HL-60/S4 treated with phorbol 12-myristate 13-acetate at 8.2 ng/mL for 4 days and 3 days (cell line): ENCODE data around the gene SNRPF.
"Not testable (repeated sequence)": the region's sequence is repeated elsewhere in the genome, so short reads cannot be mapped to it uniquely, and the experiment has no call there.

ENCODE experiments used
- in situ Hi-C: fragments of 300-500 bp; cut with MboI; formaldehyde crosslinking; loops from 2 replicates; pipeline ENCODE4 v1.15.0; 2022; ENCODE audit warnings: low sequenced_read_pairs

SNRPF gene

DNA sequence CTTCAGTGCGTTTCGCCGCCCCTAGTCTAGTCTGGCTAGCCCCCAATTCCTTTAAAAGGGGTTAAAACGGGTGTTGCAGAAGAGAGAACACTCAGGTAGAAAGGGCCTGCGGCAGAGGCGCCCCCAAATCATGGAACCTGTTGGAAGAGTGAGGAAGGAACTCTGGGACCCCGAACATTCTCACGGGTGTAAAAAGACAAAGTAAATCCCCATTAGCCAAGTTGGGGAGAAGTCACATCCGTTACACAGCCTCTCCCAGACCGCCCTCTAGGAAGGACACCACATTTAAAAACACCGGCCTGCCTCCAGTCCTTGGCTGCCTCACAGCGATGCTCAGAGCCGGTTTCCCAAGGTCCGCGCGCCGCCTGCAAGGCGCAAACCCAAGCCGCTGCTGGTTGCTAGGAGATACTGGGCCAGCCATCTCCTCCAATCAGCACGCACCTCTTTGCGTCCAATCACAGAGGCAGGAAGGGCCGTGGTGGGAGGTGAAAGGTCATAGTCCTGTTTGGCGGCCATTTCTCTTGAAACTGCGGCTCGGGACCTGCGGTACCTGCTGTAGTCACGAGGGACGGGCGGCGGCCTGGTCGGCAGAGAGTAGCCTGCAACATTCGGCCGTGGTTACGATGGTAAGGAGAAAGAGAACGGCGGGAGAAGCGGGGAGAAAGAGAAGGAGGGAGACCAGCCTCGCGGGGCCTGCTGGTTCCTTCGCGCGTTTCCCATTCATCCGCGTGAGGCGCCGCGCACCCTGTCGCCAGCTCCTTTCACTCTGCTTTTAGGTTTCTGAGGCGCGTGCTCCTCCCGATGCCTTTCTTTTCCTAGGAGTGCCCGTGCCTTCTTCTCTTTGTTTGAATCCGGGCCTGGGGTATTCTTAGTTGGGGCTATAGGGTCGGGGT lies at the start of gene SNRPF:
SNRPF (plus strand) TSS at position 502 of the 893 bp plus-strand sequence; CDS start at position 624, 122 bp downstream.
- in situ Hi-C loops, result no loop called here

DNA sequence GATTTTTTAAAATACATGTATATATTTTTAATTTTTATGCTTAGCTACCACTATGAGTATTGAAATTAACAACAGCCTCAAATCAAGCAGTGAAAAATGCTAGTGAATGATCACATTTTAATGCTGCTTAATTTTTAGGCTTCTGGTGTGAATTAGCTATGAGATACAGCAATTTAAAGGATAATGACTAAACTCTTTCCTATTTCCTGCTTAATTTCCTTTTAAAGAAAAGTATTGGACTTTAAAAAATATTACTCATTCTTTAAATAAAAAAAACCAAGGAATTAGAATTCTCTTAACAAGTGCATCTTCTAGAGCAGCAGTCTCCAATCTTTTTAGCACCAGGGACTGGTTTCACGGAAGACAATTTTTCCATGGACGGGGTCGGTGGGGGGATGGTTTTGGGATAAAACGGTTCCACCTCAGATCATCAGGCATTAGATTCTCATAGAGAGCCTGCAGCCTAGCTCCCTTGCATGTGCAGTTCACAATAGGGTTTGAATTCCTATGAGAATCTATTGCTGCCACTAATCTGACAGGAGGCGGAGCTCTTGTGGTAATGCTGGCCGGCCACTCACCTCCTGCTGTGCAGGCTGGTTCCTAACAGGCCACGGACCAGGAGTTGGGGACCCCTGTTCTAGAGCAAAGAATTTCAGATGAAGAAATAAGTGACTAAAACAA lies 49.6 kb upstream of the SNRPF start:
- in situ Hi-C loops, result no loop called here

DNA sequence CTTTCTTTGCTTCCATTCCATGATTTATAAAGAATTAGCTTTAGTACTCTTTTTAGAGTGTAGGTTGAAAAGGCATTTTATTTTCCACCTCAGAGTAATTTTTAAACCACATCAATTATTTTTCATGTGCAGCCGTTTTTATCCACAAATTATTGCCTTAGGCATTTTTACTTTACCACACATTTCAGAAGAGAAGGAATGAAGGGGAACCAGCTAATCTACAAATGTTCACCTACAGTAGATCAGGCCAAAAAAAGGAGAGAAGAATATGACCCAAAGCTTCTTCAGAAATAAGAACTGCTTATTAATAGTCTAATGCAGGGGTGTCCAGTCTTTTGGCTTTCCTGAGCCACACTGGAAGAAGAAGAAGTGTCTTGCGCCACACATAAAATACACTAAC lies 48.3 kb upstream of the SNRPF start:
- in situ Hi-C loops, result no loop called here

DNA sequence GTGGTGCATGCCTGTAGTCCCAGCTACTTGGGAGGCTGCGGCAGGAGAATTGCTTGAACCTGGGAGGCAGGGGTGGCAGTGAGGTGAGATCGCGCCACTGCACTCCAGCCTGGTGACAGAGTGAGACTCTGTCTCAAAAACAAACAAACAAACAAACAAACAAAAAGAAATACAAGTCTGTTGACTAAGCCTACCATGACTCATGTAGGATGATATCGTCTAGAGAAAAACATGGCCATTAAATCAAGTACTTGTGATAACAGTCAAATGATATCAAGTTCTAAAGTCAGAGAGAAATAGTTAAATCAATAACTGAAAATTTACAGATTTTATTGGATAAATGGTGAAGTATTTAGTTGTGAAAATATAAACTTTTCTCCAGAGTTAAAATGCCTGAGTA lies 46.6 kb upstream of the SNRPF start:
- in situ Hi-C loops, result not testable (repeated sequence)

DNA sequence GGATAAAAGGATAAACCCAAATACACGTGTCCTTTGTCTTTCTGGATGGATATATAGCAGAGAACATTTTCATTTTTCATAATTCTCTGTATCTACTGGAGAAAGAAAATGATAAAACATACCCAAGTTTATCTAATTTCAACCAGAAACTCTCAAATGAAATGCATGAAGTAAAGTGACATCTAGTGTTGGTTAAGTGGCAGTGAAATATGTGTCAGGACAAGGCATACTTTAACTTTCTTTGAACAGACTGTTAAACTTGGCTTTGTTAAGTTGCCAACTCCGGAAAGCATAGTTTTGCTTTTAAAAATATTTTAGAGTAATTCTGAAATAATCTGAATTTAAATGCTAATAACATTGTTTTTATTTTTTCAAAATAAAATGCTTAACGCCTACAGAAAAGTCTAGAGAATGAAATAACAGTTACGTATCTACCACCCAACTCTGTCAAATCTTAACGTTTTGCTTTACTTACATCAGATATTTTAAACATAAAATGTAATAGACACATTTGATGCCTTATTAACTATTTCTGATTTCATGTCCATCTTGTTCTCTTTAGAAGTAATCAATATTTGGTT lies 43.0 kb upstream of the SNRPF start:
- in situ Hi-C loops, result no loop called here

DNA sequence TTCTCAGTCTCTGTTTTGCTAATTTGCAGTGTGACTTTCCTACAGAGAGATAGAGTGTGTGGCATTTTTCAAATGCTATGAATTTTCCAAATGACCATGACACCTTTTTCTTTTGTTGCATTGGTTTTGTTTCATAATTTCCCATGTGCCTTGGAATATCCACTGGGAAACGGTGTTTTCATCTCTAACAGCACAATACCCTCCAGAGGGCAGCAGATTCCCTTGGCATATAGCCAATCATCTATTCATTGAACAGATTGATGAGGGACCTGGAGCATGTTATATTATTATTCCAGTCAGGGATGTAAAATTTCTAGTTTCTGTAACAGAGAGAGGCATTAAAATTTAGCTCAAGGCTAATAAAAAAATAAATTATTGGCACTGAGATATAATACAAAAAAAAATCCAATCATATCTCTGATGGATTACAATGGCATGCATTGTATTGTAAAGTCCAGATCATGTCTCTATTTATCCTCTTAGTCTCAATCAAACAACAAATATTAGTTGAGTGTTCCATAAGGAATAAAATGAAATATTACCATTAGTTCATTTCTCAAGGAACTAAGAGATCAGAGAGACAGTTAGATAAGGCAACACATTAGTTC lies 38.6 kb upstream of the SNRPF start:
- in situ Hi-C loops, result no loop called here

DNA sequence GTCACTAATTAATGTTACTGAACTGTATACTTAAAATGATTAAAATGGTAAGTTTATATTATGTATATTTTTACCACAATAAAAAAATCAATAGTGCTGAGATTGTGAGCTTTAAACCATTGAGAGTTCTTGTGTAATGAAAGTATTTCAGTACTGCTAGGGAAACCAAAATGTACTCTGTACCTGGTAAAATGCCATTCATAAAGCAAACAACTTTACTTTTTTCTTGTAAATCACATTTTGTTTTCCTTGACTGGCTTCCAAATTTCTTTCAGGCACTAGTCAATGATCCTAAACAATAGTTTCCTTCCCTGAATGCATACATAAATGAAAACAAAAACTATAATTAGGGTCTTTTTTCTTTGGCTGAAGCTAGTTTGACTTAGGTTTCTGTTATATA lies 29.4 kb upstream of the SNRPF start:
- in situ Hi-C loops, result no loop called here

DNA sequence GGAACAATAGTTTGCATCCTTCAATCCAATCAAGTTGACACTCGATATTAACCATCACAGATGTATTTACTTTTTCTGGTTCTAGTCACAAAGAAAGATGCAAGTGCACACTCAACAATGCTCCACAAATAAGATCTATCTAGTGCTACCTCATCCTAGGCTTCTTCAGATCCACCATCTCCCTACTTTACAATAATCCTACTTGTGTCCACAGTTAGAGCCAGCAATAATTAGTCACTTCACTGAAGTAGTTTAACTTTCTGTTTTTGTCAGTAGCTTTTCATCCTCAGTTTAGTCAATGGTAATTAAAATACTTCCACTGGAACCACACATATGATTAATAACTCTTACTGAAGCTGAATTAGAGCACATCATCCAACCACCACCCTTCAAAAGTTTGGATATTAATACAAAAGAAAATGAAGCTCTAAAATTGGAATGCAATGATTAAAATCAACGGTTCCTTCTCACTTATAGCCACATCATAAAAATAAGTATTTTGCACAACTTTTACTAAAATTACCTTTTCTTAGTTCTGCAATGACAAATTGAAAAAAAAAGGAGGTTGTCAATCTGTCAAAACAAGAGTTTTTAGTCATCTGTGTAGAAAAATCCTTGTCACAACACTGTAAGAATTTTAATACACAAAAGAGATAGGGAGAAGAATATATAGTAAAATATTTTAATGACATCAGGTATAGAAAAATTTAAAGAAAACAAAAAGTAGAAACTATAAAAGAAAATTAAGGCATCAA lies 28.2 kb upstream of the SNRPF start:
- in situ Hi-C loops, result no loop called here

DNA sequence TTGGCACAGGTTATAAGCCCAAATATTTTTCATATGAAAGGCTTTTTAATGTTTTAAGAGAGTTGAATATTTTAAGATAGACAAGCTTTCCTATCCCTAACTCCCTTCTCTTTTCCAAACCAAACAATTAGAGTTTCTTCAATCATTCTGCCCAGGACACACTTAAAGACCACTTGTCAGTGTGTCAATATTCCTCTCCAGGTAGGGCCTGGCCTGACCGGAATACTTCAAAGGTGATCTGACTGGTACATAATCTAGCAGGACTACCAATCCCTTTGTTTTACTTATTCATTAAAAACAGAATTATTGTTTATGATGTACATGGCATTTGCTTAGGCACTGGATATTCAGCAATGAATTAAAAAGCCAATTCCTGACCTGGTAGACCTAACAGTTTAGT lies 24.2 kb upstream of the SNRPF start:
- in situ Hi-C loops, result no loop called here

DNA sequence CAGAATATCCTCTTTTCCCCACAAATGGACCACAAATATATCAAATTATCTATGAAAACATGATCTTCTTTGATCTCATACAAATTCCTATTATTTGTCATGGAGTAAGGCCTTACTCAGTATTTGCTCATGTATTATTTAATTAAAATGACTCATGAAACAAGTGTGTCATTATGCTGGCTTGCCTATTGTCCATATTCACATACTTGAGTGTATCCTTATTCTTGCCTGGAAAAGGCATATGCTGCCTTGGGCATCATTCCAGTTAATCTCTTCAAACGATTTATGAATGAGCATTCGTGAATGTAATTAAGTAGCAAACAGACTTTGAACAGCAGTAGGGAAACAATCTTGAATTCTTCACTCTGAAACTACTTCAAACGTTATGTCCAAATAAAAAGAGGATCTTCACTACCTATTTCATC lies 22.6 kb upstream of the SNRPF start:
- in situ Hi-C loops, result no loop called here

DNA sequence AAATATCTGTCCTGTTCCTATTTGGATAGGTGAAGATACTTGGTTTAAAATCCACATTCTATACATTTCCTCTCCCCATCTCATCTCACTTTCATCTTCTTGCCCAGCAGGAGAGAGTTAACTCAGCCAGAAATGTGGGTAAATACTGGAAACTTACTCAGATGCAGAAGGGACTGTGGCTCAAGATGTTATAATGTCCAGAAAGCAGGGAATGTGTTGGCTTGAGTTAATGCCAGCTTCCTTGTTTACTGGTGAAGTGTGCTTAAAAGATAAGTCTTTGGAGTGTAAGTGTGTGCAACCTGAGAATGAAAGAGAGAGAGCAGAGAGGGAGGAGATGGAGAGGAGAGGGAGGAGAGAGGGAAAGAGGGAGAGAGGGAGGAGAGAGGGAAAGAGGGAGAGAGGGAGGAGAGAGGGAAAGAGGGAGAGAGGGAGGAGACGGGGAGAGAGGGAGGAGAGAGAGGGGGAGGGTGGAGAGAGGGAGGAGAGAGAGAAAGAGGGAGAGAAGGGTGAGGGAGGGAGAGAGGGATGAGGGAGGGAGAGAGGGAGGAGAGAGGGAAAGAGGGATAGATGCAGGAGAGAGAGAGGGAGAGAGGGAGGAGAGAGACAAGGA lies 22.0 kb upstream of the SNRPF start:
- in situ Hi-C loops, result no loop called here

DNA sequence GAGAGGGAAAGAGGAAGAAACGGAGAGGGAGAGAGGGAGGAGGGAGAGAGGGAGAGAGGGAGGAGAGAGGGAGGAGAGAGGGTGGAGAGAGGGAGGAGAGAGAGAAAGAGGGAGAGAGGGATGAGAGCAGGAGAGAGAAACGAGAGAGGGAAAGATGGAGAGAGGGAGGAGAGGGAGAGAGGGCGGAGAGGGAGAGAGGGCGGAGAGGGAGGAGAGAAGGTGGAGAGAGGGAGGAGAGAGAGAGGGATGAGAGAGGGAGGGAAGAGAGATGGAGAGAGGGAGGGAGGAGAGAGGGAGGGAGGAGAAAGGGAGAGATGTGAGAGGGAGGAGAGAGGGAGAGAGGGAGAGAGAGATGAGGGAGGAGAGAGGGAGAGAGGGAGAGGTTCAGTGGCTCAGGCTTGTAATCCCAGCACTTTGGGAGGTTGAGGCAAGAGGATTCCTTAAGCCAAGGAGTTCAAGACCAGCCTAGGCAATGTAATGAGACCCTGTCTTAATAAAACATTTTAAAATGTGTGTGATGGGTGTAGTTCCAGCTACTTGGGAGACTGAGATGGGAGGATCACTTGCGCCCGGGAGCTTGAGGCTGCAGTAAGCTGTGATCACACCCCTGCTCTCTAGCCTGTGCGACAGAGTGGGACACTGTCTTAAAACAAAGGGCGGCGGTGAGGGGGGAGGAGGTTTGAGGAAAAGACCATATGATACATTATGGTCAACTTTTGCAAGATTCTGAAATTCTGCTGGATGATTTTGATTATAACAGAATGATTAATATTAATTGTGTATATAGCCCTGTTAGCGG lies 21.3 kb upstream of the SNRPF start:
- in situ Hi-C loops, result no loop called here

DNA sequence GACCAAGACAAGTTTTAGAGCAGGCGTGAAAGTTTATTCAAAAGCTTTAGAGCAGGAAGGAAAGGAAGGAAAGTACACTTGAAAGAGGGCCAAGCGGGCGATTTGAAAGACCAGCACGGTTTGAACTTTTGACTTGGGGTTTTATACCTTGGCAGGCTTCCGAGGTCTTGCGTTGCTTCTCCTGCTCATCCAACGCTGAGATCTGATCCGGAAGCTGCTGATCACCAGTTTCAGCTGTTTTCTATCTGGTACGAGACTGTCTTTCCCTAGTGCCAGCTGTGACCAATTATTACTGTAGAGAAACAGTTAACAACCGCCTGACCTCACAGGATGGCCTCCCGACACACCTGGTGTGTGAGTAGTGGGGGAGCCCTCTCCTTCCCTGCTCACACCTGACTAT lies 20.6 kb upstream of the SNRPF start:
- in situ Hi-C loops, result no loop called here

DNA sequence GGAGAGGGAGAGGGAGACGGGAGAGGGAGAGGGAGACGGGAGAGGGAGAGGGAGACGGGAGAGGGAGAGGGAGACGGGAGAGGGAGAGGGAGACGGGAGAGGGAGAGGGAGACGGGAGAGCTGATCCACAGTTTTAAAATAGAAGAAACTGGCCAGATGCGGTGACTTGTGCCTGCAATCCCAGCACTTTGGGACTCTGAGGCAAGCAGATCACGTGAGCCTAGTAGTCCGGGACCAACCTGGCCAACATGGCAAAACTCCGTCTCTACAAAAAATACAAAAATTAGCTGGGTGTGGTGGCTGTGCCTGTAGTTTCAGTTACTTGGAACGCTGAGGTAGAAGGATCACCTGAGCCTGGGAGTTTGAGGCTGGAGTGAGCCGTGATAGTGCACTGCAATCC lies 16.3 kb upstream of the SNRPF start:
- in situ Hi-C loops, result not testable (repeated sequence)

DNA sequence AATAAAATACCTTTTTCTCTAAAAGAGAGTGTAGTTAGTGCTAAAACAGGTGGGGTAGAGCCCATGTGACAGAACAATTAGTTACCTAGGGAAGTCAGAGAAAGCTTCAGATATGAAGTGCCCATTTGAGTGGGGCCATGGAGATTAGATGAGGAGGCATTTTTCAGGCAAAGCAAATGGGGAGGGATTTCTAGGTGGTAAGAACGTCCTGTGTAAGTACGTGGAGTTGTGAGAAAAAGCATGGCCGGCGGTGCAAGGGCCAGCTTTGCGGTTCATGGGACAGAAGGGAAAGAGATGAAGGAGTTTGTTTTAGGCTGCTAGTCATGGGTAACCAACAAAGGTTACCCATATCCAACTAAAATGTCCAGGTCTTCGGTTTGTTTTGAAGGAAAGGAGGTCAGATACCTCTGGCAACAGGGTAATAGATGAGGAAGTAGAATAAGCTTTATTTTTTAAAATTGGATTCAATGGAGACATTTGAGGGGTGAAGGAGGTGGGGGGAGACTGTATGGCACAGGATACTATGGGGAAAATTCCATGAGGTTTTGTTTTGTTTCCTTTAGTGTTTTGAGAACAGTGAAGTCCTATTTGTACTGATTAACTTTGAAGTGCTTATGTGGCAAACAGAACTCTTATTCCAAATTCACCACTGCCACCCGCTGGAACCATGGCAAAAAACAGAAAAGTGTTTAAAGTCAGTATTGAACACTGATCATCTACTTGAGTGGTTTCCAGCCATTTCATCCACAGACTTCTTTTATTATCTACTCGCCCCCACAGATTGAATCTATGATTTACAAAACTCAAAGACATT lies 10.0 kb upstream of the SNRPF start:
- in situ Hi-C loops, result no loop called here

DNA sequence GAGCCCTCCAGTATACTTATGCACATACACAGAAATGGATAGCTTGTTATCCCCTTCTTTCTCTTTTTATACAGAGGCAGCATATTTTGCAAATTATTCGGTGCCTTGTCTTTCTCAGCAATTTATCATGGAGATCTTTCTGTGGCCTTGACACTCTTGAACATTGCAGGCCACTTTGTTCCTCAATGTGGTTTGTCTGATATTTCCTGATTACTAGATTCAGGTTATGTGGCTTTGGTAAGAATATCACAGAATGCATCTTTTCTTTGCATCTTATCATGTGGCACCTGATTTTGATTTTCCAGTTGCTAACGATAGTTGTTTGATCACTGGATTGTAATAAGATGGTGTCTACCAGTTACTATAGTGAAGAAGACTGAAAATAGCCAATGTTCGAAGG lies 7.1 kb upstream of the SNRPF start:
- in situ Hi-C loops, result no loop called here

DNA sequence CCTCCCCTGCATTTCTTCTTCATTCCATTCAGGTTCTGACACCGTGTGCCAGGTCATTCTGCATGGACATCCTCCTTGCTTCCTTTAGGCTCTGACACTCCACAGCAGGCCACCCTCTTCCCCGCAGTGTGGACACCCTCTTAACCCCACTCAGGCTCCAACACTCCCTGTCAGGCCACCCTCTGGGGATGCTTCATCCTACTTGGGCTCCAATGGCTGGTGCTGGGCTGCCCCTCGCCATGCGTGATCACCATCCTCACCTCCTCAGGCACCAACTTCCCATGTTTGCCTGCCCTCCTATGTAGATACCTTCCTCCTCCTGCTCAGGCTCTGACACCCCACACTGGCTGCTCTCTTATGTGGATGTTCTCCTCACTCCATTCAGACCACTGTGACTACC lies 6.6 kb upstream of the SNRPF start:
- in situ Hi-C loops, result no loop called here

DNA sequence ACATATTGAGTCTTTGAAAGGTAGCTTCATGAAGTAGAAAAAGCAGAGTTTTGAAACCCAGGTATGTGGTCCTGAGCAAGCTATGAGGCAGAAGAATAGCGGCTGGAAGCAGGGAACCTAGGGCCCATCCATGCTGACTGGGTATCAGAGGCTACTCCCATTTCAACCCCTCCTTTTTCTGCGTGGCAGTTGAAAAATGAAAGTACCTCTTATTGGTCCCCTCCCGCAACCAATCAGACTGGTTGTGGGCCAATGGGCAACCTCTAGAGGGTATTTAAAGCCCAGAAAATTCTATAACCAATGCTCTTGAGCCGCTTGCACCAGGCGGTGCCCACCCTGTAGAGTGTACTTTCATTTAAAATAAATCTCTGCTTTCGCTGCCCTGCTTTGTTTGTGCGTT lies 1.6 kb upstream of the SNRPF start:
- in situ Hi-C loops, result no loop called here

DNA sequence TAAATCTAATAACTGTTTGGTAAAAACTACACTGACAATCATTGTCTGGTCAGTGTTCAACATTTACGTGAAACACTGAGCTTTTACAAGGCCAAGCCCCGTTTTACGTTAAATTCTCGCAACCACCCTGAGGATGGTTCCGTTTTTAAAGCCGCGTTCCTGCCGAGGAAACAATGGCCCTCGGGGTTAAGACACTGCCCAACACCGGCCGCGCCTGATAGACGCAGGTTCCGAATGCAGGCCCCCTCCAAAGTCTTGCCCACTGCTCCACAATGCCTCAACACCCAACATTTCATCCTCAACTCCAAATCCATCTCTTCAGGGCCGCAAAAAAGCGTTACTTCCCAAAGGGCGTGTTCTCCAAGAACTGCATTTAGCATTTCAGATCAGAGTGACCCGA lies 953 bp upstream of the SNRPF start:
- in situ Hi-C loops, result no loop called here
